B cell (primary cell): ENCODE measurements around the gene MPPE1.

ENCODE experiments used
- EZH2 ChIP-seq: IDR thresholded peaks from 2 replicates; pipeline ENCODE4 v1.6.1; 2012; ENCODE audit warnings: borderline replicate concordance, low read depth, mild to moderate bottlenecking, moderate library complexity, low read length; ENCODE audit not compliant: insufficient read depth, poor library complexity, severe bottlenecking
- TF ChIP-seq, protein P1 (sequence below): fragments of 200-600 bp; IDR thresholded peaks from one replicate; pipeline ENCODE4 v1.8.0; 2022; ENCODE audit warnings: antibody characterized with exemption, mild to moderate bottlenecking

DNA sequence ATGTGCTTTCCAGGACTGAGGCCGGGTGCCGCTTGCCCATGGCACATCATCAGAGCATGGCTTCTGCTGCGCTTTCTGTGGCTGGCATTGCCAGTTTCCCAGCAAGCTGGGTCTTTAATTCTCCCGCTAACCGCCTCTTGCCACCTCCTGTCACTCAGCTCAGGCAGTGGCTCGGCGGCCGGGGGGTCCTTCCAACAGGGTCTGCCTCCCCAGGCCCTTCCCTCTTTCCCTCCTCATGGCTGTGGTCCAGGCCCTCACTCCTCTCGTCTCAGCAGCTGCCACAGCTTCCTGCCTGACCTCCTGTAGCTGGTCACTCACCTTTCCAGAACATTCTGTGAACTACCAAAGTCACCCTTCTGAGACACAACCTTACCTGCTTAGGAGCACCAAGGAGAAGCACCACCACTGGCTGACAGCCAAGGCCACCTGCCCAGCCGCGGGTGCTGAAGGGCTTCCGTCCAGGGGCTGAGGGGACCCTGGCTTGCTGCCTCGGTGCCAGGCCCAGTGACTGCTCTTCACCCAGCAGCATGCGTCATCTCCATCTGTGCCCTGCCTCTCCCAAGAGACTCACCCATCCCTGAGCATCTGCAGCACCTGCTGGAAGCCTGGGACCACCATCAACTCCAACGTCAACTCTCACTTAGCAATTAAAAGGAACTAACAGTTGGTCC, 34.3 kb downstream of the MPPE1 start:
- TF ChIP-seq EZH2: no peak
- TF ChIP-seq, protein P1, sequence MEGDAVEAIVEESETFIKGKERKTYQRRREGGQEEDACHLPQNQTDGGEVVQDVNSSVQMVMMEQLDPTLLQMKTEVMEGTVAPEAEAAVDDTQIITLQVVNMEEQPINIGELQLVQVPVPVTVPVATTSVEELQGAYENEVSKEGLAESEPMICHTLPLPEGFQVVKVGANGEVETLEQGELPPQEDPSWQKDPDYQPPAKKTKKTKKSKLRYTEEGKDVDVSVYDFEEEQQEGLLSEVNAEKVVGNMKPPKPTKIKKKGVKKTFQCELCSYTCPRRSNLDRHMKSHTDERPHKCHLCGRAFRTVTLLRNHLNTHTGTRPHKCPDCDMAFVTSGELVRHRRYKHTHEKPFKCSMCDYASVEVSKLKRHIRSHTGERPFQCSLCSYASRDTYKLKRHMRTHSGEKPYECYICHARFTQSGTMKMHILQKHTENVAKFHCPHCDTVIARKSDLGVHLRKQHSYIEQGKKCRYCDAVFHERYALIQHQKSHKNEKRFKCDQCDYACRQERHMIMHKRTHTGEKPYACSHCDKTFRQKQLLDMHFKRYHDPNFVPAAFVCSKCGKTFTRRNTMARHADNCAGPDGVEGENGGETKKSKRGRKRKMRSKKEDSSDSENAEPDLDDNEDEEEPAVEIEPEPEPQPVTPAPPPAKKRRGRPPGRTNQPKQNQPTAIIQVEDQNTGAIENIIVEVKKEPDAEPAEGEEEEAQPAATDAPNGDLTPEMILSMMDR: no peak
